T-cell (primary cell): ENCODE data around the gene SEMA4D. TPM values are rescaled to one million over a fixed set of nuclear protein-coding genes. Genes with fewer than 3 reads are reported as not detected.
A peak's percentile ranks its signal among the peaks of the same experiment; 100 is the strongest.
"Not testable (repeated sequence)": the region's sequence is repeated elsewhere in the genome, so short reads cannot be mapped to it uniquely, and the experiment has no call there.

Source experiments
- ATAC-seq, 4 experiments: fragments of 200-7000 bp in 3 of 4; fragments of 150-1000 bp in 1 of 4; cut with Tn5 transposase; replicated peaks in 1 of 4; 1 replicate in 3 of 4; 2 replicates in 1 of 4; pipeline ENCODE4 v1.10.0; 2021; ENCODE audit warnings: moderate library complexity in 3 of 4, mild to moderate bottlenecking in 2 of 4, moderate number of reproducible peaks in 1 of 4
- CTCF ChIA-PET, 2 donors: fragments of 300-600 bp; sonication (Branson Sonifier 250); formaldehyde crosslinking; loops; one replicate each; lab custom pipeline; 2022; ENCODE audit warnings: antibody characterized with exemption in 2 of 2; lab: Charles Lee
- POLR2A ChIA-PET, 2 donors: fragments of 300-600 bp; sonication (Branson Sonifier 250); formaldehyde crosslinking; loops; one replicate each; lab custom pipeline; 2022; ENCODE audit warnings: antibody characterized with exemption in 2 of 2; lab: Charles Lee
- DNase-seq, 35 experiments: peaks; one replicate each; pipeline versions ENCODE4 v3.0.0 to v3.0.0-alpha.2; 2013 to 2023
- H3K27ac ChIP-seq: one replicate; pipeline ENCODE4 v1.5.1; 2013; ENCODE audit warnings: low read length
- H3K27me3 ChIP-seq, 2 experiments: replicated peaks in 1 of 2; 1 replicate in 1 of 2; 2 replicates in 1 of 2; pipeline versions ENCODE4 v1.6.1 to v1.7.0; 2013; ENCODE audit warnings: low read length in 1 of 2, mixed read lengths in 1 of 2; ENCODE audit not compliant: control insufficient read depth in 2 of 2, insufficient read depth in 2 of 2; ENCODE audit errors: extremely low read depth in 1 of 2
- H3K36me3 ChIP-seq, 2 donors: 1 replicate in 1 of 2; 2 replicates in 1 of 2; pipeline versions ENCODE4 v1.6.1 to v1.7.0; 2013; ENCODE audit warnings: low read length in 1 of 2; ENCODE audit not compliant: control insufficient read depth in 2 of 2, insufficient read depth in 1 of 2; ENCODE audit errors: extremely low read depth in 1 of 2
- H3K4me1 ChIP-seq, 2 experiments: 1 replicate in 1 of 2; 2 replicates in 1 of 2; pipeline versions ENCODE4 v1.6.1 to v1.7.0; 2013; ENCODE audit warnings: low read length in 2 of 2, mixed read lengths in 1 of 2; ENCODE audit not compliant: insufficient read depth in 2 of 2, control insufficient read depth in 1 of 2; ENCODE audit errors: extremely low read depth in 1 of 2
- H3K4me3 ChIP-seq, 2 donors: 1 replicate in 1 of 2; 2 replicates in 1 of 2; pipeline versions ENCODE4 v1.5.1 to v1.7.0; 2013; ENCODE audit warnings: mild to moderate bottlenecking in 2 of 2, low read length in 1 of 2, moderate library complexity in 1 of 2; ENCODE audit not compliant: control insufficient read depth in 1 of 2; ENCODE audit errors: extremely low read depth in 1 of 2
- H3K9me3 ChIP-seq: 2 replicates; pipeline ENCODE4 v1.7.0; 2013
- H3K27ac Mint-ChIP-seq, 2 donors: one replicate each; pipeline ENCODE4 v1.8.0; 2020 to 2021; ENCODE audit warnings: mild to moderate bottlenecking in 2 of 2, mixed read lengths in 2 of 2
- H3K27me3 Mint-ChIP-seq, 2 donors: one replicate each; pipeline ENCODE4 v1.8.0; 2021 to 2022; ENCODE audit warnings: mixed read lengths in 2 of 2
- H3K36me3 Mint-ChIP-seq: one replicate; pipeline ENCODE4 v1.8.0; 2021; ENCODE audit warnings: mixed read lengths
- H3K4me1 Mint-ChIP-seq, 3 donors: one replicate each; pipeline ENCODE4 v1.8.0; 2020 to 2022; ENCODE audit warnings: mixed read lengths in 3 of 3, mild to moderate bottlenecking in 1 of 3
- H3K4me3 Mint-ChIP-seq, 3 donors: one replicate each; pipeline ENCODE4 v1.8.0; 2020 to 2022; ENCODE audit warnings: mild to moderate bottlenecking in 3 of 3, mixed read lengths in 3 of 3, moderate library complexity in 3 of 3
- H3K9me3 Mint-ChIP-seq, 3 donors: one replicate each; pipeline ENCODE4 v1.8.0; 2020 to 2022; ENCODE audit warnings: mixed read lengths in 3 of 3
- WGBS: methylation state at CpG from one replicate; pipeline ENCODE4 v1.1.5; 2013; ENCODE audit warnings: missing lambda C conversion rate; ENCODE audit not compliant: insufficient coverage; 5-methylcytosine and 5-hydroxymethylcytosine counted together
- total RNA-seq, 35 experiments: library from RNA in 6 of 35; stranded (reverse) in 6 of 35; fragments of 120-200 nt in 1 of 35; gene quantifications; one replicate each; pipeline versions ENCODE4 v1.2.1 to v1.2.4 and lab custom pipeline; 2013 to 2026

Gene SEMA4D
- total RNA-seq, 5 donors from 2014 or later (not counting 1 experiment from before 2014, with no cell fraction given) = 347 to 585 (median 434) TPM

DNA sequence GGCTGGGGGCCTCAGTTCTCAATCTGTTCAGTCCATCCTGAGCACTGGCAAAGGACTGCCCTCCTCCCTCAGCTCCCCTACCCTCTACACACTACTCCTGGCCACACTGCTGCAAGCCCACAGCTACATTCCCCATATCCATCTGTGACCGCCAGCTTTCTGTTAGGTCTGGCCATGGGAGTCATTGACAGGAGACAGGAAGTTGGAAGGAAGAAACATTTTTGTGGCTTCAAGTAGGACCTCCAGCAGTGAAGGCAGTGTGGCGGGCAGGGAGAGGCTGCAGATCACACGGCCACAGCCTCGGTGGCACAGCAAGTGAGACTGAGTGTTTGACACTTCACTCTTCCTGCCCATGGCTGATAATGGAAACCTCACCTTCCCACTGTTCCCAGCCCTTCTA, 123.7 kb downstream of the SEMA4D start:
- H3K36me3 ChIP-seq = peaks cover 8 to 35% of the 10 kb centered on the region in 2 donors
- ChIA-PET CTCF (no interaction called here), POLR2A (no interaction called here)
- Mint-ChIP-seq H3K36me3 (peaks cover 27% of the 10 kb centered on the region), H3K4me3 (no peak overlapping the region), H3K27ac (peak overlapping the region; percentile 82 to 93), H3K9me3 (no peaks in the 10 kb centered on the region), H3K4me1 (peaks cover 42 to 47% (median 46%) of the 10 kb centered on the region in 3 donors), H3K27me3 (no peaks in the 10 kb centered on the region)
- peaks cover 4 to 56% of the 10 kb centered on the region in 2 experiments for H3K4me1 ChIP-seq
- H3K27ac ChIP-seq = no peak overlapping the region
- DNase-seq = no peak
- no peaks in the 10 kb centered on the region for H3K9me3 ChIP-seq
- no peak overlapping the region for H3K4me3 ChIP-seq
- WGBS = 100% methylated on average over 1 of the region's 4 CpGs
- no peaks in the 10 kb centered on the region for H3K27me3 ChIP-seq
- ATAC-seq = no peak

DNA sequence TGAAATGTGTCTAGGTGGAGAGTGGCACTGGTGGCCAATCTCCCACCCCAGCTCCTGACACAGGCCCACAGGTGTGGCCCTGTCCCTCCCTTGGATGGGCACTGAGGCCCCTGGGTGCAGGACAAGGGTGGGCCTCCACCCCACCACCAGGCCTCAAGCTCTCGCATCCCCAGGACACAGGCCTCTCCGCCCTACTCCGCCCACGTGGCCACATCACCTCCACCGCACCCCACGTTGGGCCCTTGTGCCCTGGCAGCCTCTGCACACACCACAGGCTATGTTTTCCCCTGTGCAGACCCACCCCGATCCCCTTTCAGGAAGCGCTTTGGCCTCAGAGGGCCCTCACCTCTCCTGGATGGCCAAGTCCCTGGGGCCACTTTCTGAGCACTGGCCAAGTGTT, 124.9 kb downstream of the SEMA4D start:
- H3K27me3 Mint-ChIP-seq = no peaks in the 10 kb centered on the region
- H3K27ac Mint-ChIP-seq = peak overlapping the region; percentile 82 to 83
- Histone ChIP-seq H3K27me3 (no peaks in the 10 kb centered on the region), H3K27ac (peak overlapping the region; percentile 10), H3K4me3 (no peak overlapping the region), H3K9me3 (no peaks in the 10 kb centered on the region), H3K4me1 (peaks cover 4 to 66% of the 10 kb centered on the region in 2 experiments), H3K36me3 (peaks cover 8 to 24% of the 10 kb centered on the region in 2 donors)
- CTCF ChIA-PET = no interaction called here
- ATAC-seq = peak; percentile 3 to 15 (median 6)
- no peak overlapping the region for H3K4me3 Mint-ChIP-seq
- H3K4me1 Mint-ChIP-seq = peaks cover 40 to 48% (median 42%) of the 10 kb centered on the region in 3 donors
- POLR2A ChIA-PET = no interaction called here
- no peaks in the 10 kb centered on the region for H3K9me3 Mint-ChIP-seq
- 90% methylated on average over 8 of the region's 8 CpGs for WGBS
- no peak for DNase-seq
- H3K36me3 Mint-ChIP-seq = peaks cover 15% of the 10 kb centered on the region

DNA sequence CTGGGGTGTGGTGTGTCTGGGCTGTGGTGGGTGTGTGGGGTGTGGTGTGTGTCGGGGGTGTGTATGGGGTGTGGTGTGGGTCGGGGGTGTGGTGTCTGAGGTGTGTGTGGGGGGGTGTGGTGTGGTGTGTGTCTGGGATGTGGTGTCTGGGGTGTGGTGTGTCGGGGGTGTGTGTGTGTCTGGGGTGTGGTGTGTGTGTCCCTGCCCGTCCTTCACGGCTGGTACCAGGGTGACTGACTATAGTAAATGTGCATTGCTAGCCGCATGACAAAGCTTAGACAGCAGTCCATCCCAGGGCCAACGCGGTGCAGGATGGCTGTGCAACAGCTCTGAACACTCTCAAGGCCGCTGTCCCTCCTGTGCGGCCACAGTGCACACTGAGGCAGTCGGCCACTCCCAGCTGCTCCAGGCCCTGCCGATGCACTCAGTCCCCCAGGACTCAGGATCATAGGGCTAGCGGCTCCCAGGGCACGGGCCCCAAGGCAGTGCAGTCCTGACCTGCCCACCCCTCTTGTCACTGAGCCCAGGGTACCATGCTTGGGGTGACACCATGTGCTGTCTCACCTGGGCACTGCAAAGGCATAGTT, 125.6 kb downstream of the SEMA4D start:
- Histone ChIP-seq H3K9me3 (no peaks in the 10 kb centered on the region), H3K27ac (peak overlapping the region; percentile 10), H3K27me3 (no peaks in the 10 kb centered on the region), H3K4me1 (peaks cover 4 to 72% of the 10 kb centered on the region in 2 experiments), H3K36me3 (peaks cover 5 to 18% of the 10 kb centered on the region in 2 donors), H3K4me3 (no peak overlapping the region)
- peaks cover 36 to 45% (median 37%) of the 10 kb centered on the region in 3 donors for H3K4me1 Mint-ChIP-seq
- DNase-seq (peak in 30 of 35 experiments; percentile 22 to 56 (median 34)), ATAC-seq (peak; percentile 35 to 60 (median 56))
- peak overlapping the region; percentile 52 to 82 for H3K27ac Mint-ChIP-seq
- 61% methylated on average over 14 of the region's 14 CpGs for WGBS
- CTCF ChIA-PET = no interaction called here
- no peaks in the 10 kb centered on the region for H3K27me3 Mint-ChIP-seq
- no peaks in the 10 kb centered on the region for H3K9me3 Mint-ChIP-seq
- POLR2A ChIA-PET = no interaction called here
- peak overlapping the region in 1 of 3 donors; percentile 12 for H3K4me3 Mint-ChIP-seq
- H3K36me3 Mint-ChIP-seq = peaks cover 8% of the 10 kb centered on the region

DNA sequence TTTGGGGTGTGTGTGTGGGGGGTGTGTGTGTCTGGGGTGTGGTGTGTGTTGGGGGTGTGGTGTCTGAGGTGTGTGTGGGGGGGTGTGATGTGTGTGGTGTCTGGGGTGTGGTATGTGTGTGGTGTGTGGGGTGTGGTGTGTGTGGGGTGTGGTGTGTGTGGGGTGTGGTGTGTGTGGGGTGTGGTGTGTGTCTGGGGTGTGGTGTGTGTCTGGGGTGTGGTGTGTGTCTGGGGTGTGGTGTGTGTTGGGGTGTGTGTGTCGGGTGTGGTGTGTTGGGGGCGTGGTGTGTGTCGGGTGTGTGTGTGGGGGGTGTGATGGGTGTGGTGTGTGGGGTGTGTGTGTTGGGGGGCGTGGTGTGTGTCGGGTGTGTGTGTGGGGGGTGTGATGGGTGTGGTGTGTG, 126.1 kb downstream of the SEMA4D start:
- H3K27ac Mint-ChIP-seq, H3K36me3 Mint-ChIP-seq, ATAC-seq, H3K9me3 Mint-ChIP-seq, H3K27me3 ChIP-seq, H3K4me3 Mint-ChIP-seq, POLR2A ChIA-PET, CTCF ChIA-PET, H3K27me3 Mint-ChIP-seq, H3K9me3 ChIP-seq, H3K4me3 ChIP-seq: not testable (repeated sequence)
- Histone ChIP-seq H3K27ac (peak overlapping the region; percentile 18), H3K36me3 (peaks cover 3 to 13% of the 10 kb centered on the region in 2 donors), H3K4me1 (peaks cover 4 to 72% of the 10 kb centered on the region in 2 experiments)
- WGBS = 59% methylated on average over 2 of the region's 5 CpGs
- DNase-seq = peak in 1 of 35 experiments; percentile 11
- H3K4me1 Mint-ChIP-seq = peaks cover 31 to 41% (median 33%) of the 10 kb centered on the region in 3 donors

DNA sequence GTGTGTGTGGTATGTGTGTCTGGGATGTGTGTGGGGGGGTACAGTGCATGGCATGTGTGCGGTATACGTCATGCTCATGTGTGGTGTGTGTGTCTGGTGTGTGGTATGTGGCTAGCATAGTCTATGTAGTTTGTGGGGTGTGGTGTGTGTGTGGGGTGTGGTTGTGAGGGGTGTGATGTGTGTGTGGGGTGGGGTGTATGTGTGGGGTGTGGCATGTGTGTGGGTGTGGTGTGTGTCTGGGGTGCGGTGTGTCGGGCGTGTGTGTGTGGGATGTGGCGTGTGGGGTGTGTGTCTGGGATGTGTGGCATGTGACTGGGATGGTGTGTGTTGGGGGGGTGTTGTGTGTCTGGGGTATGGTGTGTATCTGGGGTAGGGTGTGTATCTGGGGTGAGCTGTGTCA, 127.3 kb downstream of the SEMA4D start:
- H3K4me1 ChIP-seq = peaks cover 3 to 60% of the 10 kb centered on the region in 2 experiments
- peak overlapping the region; percentile 34 for H3K27ac ChIP-seq
- DNase-seq (no peak), ATAC-seq (no peak)
- WGBS = 89% methylated on average over 6 of the region's 6 CpGs
- H3K9me3 ChIP-seq = no peaks in the 10 kb centered on the region
- H3K4me1 Mint-ChIP-seq = peaks cover 22 to 31% (median 23%) of the 10 kb centered on the region in 3 donors
- no peaks in the 10 kb centered on the region for H3K9me3 Mint-ChIP-seq
- no peaks in the 10 kb centered on the region for H3K27me3 Mint-ChIP-seq
- no peaks in the 10 kb centered on the region for H3K36me3 Mint-ChIP-seq
- ChIA-PET POLR2A (no interaction called here), CTCF (no interaction called here)
- H3K27me3 ChIP-seq = no peaks in the 10 kb centered on the region
- no peak overlapping the region for H3K4me3 ChIP-seq
- peaks cover 0 to 7% of the 10 kb centered on the region in 2 donors for H3K36me3 ChIP-seq
- H3K4me3 Mint-ChIP-seq = no peak overlapping the region
- no peak overlapping the region for H3K27ac Mint-ChIP-seq

DNA sequence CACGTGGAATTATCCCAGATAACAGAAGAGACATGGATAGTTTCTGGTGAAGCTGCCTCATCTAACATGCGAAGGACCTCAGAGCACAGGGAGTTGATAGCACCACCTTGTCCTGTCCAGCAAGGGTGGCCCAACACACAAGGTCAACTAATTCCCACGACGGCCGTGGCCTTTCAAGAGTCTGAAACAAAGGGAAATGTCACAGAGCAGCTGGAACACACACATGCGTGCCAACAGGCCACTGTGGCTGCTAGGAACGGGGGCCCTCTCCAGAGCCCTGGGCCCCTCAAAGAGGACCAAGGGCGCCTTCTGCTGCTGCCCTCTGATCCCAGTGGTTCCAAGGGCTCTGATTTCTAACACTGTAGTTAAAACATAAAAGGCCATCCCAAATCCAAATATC, 128.9 kb downstream of the SEMA4D start:
- Histone ChIP-seq H3K36me3 (peaks cover 0 to 5% of the 10 kb centered on the region in 2 donors), H3K27me3 (no peaks in the 10 kb centered on the region), H3K4me3 (no peak overlapping the region), H3K27ac (peak overlapping the region; percentile 14), H3K9me3 (no peaks in the 10 kb centered on the region), H3K4me1 (peaks cover 0 to 44% of the 10 kb centered on the region in 2 experiments)
- POLR2A ChIA-PET = no interaction called here
- Mint-ChIP-seq H3K27ac (peak overlapping the region in 1 of 2 donors; percentile 61), H3K4me1 (peaks cover 10 to 18% (median 10%) of the 10 kb centered on the region in 3 donors), H3K36me3 (peaks cover 3% of the 10 kb centered on the region), H3K27me3 (no peaks in the 10 kb centered on the region), H3K4me3 (no peak overlapping the region), H3K9me3 (no peaks in the 10 kb centered on the region)
- WGBS = 97% methylated on average over 7 of the region's 8 CpGs
- DNase-seq = no peak
- CTCF ChIA-PET = no interaction called here
- no peak for ATAC-seq
